T-cell (primary cell): ENCODE results near the gene USP20. TPM values are rescaled to one million over a fixed set of nuclear protein-coding genes. Genes with fewer than 3 reads are reported as not detected.

Source experiments
- ATAC-seq, 4 experiments: fragments of 200-7000 bp in 3 of 4; fragments of 150-1000 bp in 1 of 4; cut with Tn5 transposase; replicated peaks in 1 of 4; 1 replicate in 3 of 4; 2 replicates in 1 of 4; pipeline ENCODE4 v1.10.0; 2021; ENCODE audit warnings: moderate library complexity in 3 of 4, mild to moderate bottlenecking in 2 of 4, moderate number of reproducible peaks in 1 of 4
- CTCF ChIA-PET, 2 donors: fragments of 300-600 bp; sonication (Branson Sonifier 250); formaldehyde crosslinking; loops; one replicate each; lab custom pipeline; 2022; ENCODE audit warnings: antibody characterized with exemption in 2 of 2; lab: Charles Lee
- POLR2A ChIA-PET, 2 donors: fragments of 300-600 bp; sonication (Branson Sonifier 250); formaldehyde crosslinking; loops; one replicate each; lab custom pipeline; 2022; ENCODE audit warnings: antibody characterized with exemption in 2 of 2; lab: Charles Lee
- DNase-seq, 35 experiments: peaks; one replicate each; pipeline versions ENCODE4 v3.0.0 to v3.0.0-alpha.2; 2013 to 2023
- H3K27ac ChIP-seq: one replicate; pipeline ENCODE4 v1.5.1; 2013; ENCODE audit warnings: low read length
- H3K27me3 ChIP-seq, 2 experiments: replicated peaks in 1 of 2; 1 replicate in 1 of 2; 2 replicates in 1 of 2; pipeline versions ENCODE4 v1.6.1 to v1.7.0; 2013; ENCODE audit warnings: low read length in 1 of 2, mixed read lengths in 1 of 2; ENCODE audit not compliant: control insufficient read depth in 2 of 2, insufficient read depth in 2 of 2; ENCODE audit errors: extremely low read depth in 1 of 2
- H3K36me3 ChIP-seq, 2 donors: 1 replicate in 1 of 2; 2 replicates in 1 of 2; pipeline versions ENCODE4 v1.6.1 to v1.7.0; 2013; ENCODE audit warnings: low read length in 1 of 2; ENCODE audit not compliant: control insufficient read depth in 2 of 2, insufficient read depth in 1 of 2; ENCODE audit errors: extremely low read depth in 1 of 2
- H3K4me1 ChIP-seq, 2 experiments: 1 replicate in 1 of 2; 2 replicates in 1 of 2; pipeline versions ENCODE4 v1.6.1 to v1.7.0; 2013; ENCODE audit warnings: low read length in 2 of 2, mixed read lengths in 1 of 2; ENCODE audit not compliant: insufficient read depth in 2 of 2, control insufficient read depth in 1 of 2; ENCODE audit errors: extremely low read depth in 1 of 2
- H3K4me3 ChIP-seq, 2 donors: 1 replicate in 1 of 2; 2 replicates in 1 of 2; pipeline versions ENCODE4 v1.5.1 to v1.7.0; 2013; ENCODE audit warnings: mild to moderate bottlenecking in 2 of 2, low read length in 1 of 2, moderate library complexity in 1 of 2; ENCODE audit not compliant: control insufficient read depth in 1 of 2; ENCODE audit errors: extremely low read depth in 1 of 2
- H3K9me3 ChIP-seq: 2 replicates; pipeline ENCODE4 v1.7.0; 2013
- H3K27ac Mint-ChIP-seq, 2 donors: one replicate each; pipeline ENCODE4 v1.8.0; 2020 to 2021; ENCODE audit warnings: mild to moderate bottlenecking in 2 of 2, mixed read lengths in 2 of 2
- H3K27me3 Mint-ChIP-seq, 2 donors: one replicate each; pipeline ENCODE4 v1.8.0; 2021 to 2022; ENCODE audit warnings: mixed read lengths in 2 of 2
- H3K36me3 Mint-ChIP-seq: one replicate; pipeline ENCODE4 v1.8.0; 2021; ENCODE audit warnings: mixed read lengths
- H3K4me1 Mint-ChIP-seq, 3 donors: one replicate each; pipeline ENCODE4 v1.8.0; 2020 to 2022; ENCODE audit warnings: mixed read lengths in 3 of 3, mild to moderate bottlenecking in 1 of 3
- H3K4me3 Mint-ChIP-seq, 3 donors: one replicate each; pipeline ENCODE4 v1.8.0; 2020 to 2022; ENCODE audit warnings: mild to moderate bottlenecking in 3 of 3, mixed read lengths in 3 of 3, moderate library complexity in 3 of 3
- H3K9me3 Mint-ChIP-seq, 3 donors: one replicate each; pipeline ENCODE4 v1.8.0; 2020 to 2022; ENCODE audit warnings: mixed read lengths in 3 of 3
- WGBS: methylation state at CpG from one replicate; pipeline ENCODE4 v1.1.5; 2013; ENCODE audit warnings: missing lambda C conversion rate; ENCODE audit not compliant: insufficient coverage; 5-methylcytosine and 5-hydroxymethylcytosine counted together
- total RNA-seq, 35 experiments: library from RNA in 6 of 35; stranded (reverse) in 6 of 35; fragments of 120-200 nt in 1 of 35; gene quantifications; one replicate each; pipeline versions ENCODE4 v1.2.1 to v1.2.4 and lab custom pipeline; 2013 to 2026

The USP20 gene
- total RNA-seq, 5 donors from 2014 or later (not counting 1 experiment from before 2014, with no cell fraction given) = 105 to 140 (median 125) TPM

- ChIA-PET CTCF (no interaction called here), POLR2A (no interaction called here)
- H3K27me3 Mint-ChIP-seq = no peaks in the 10 kb centered on the region
- H3K4me3 ChIP-seq = no peak overlapping the region
- no peaks in the 10 kb centered on the region for H3K9me3 ChIP-seq
- peak overlapping the region; percentile 64 to 76 for H3K27ac Mint-ChIP-seq
- peaks cover 21 to 81% of the 10 kb centered on the region in 2 donors for H3K36me3 ChIP-seq
- no peaks in the 10 kb centered on the region for H3K9me3 Mint-ChIP-seq
- H3K4me1 Mint-ChIP-seq = peaks cover 43 to 60% (median 45%) of the 10 kb centered on the region in 3 donors
- H3K27me3 ChIP-seq = no peaks in the 10 kb centered on the region
- peaks cover 60% of the 10 kb centered on the region for H3K36me3 Mint-ChIP-seq
- H3K4me3 Mint-ChIP-seq = peak overlapping the region in 1 of 3 donors; percentile 62
- peaks cover 24 to 36% of the 10 kb centered on the region in 2 experiments for H3K4me1 ChIP-seq
- ATAC-seq (peak in 1 of 4 experiments; percentile 22), DNase-seq (no peak)
- whole genome bisulfite sequencing = 25% methylated on average over 2 of the region's 3 CpGs
- no peak overlapping the region for H3K27ac ChIP-seq
Measured at GRCh38 chr9:129853614-129854013, 18.4 kb downstream of the USP20 start.

- POLR2A ChIA-PET = interaction anchor here (0.7 kb wide), 2 partner anchors 10 to 56 kb away, joined by 3 to 4 read pairs; no protein-coding TSS in a partner anchor
- CTCF ChIA-PET = no interaction called here
- H3K27me3 ChIP-seq = no peaks in the 10 kb centered on the region
Measured at GRCh38 chr9:129854588-129855110, 19.4 kb downstream of the USP20 start.

GRCh38 chr9:129857207-129857606 lies 21.9 kb downstream of the USP20 start:
- Mint-ChIP-seq H3K9me3 (no peaks in the 10 kb centered on the region), H3K4me1 (peaks cover 46 to 54% (median 53%) of the 10 kb centered on the region in 3 donors), H3K36me3 (peaks cover 54% of the 10 kb centered on the region), H3K27me3 (no peaks in the 10 kb centered on the region), H3K27ac (peak overlapping the region in 1 of 2 donors; percentile 80), H3K4me3 (no peak overlapping the region)
- WGBS = 86% methylated on average over 6 of the region's 7 CpGs
- Histone ChIP-seq H3K4me1 (peaks cover 32 to 53% of the 10 kb centered on the region in 2 experiments), H3K27me3 (no peaks in the 10 kb centered on the region), H3K27ac (no peak overlapping the region), H3K9me3 (no peaks in the 10 kb centered on the region), H3K36me3 (peaks cover 20 to 83% of the 10 kb centered on the region in 2 donors), H3K4me3 (no peak overlapping the region)
- ChIA-PET CTCF (no interaction called here), POLR2A (no interaction called here)
- DNase-seq = no peak
- ATAC-seq = no peak

More at GRCh38 chr9:129854588-129855110, 19.4 kb downstream of the USP20 start:
- Mint-ChIP-seq H3K4me3 (peak overlapping the region in 1 of 3 donors; percentile 62), H3K4me1 (peaks cover 43 to 55% (median 45%) of the 10 kb centered on the region in 3 donors), H3K36me3 (peaks cover 61% of the 10 kb centered on the region), H3K27me3 (no peaks in the 10 kb centered on the region), H3K9me3 (no peaks in the 10 kb centered on the region), H3K27ac (peak overlapping the region; percentile 64 to 76)
- Histone ChIP-seq H3K9me3 (no peaks in the 10 kb centered on the region), H3K36me3 (peaks cover 25 to 87% of the 10 kb centered on the region in 2 donors), H3K4me3 (no peak overlapping the region), H3K27ac (peak overlapping the region; percentile 3), H3K4me1 (peaks cover 24 to 34% of the 10 kb centered on the region in 2 experiments)
- DNase-seq = peak in 8 of 35 experiments; percentile 15 to 55 (median 30)
- peak; percentile 70 to 82 (median 76) for ATAC-seq
- WGBS = 40% methylated on average over 2 of the region's 4 CpGs

DNA sequence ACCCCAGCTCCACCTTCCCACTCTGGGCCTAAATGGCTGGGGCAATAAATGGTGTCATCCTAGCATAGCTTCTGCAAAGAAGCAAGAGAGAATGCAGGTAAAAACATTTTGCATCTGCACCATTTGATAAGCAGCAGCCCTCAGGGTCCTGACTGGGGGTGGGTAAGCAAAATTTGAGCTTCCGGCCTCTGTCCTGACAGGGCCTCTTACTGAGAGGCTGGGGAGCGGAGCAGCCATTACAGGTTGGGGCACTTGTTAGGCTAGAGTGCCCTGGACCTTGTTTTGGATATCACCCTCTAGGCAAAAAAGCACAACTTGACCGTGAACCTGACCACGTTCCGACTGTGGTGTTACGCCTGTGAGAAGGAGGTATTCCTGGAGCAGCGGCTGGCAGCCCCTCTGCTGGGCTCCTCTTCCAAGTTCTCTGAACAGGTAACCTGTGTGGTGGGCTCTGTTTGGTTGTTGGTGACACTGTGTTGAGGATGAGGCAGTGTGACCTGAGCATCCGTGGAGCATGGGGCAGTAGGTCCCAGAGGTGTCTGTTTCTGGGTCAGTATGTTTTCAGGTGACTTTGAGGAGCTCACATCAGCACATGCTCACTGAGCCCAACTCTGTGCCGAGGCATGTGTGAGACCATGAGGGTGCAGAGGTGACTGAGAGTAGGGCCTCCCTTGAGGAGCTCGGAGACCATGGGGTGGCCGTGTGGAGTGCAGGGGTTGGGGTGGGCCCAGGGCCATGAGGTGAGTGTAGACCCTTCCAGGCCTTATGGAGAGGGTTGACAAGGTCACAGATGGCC lies 23.1 kb downstream of the USP20 start:
- no peaks in the 10 kb centered on the region for H3K9me3 Mint-ChIP-seq
- H3K36me3 Mint-ChIP-seq = peaks cover 52% of the 10 kb centered on the region
- no peak for ATAC-seq
- no peak overlapping the region for H3K4me3 ChIP-seq
- no peaks in the 10 kb centered on the region for H3K27me3 Mint-ChIP-seq
- 100% methylated on average over 10 of the region's 11 CpGs for WGBS
- H3K27ac Mint-ChIP-seq = peak overlapping the region; percentile 61 to 68
- CTCF ChIA-PET = interaction anchor here in 1 of 2 donors (1.0 kb wide), 1 partner anchor 21 kb away, joined by 3 read pairs; no protein-coding TSS in a partner anchor
- DNase-seq = no peak
- no peak overlapping the region for H3K4me3 Mint-ChIP-seq
- peaks cover 50 to 58% (median 58%) of the 10 kb centered on the region in 3 donors for H3K4me1 Mint-ChIP-seq
- H3K9me3 ChIP-seq = no peaks in the 10 kb centered on the region
- no peaks in the 10 kb centered on the region for H3K27me3 ChIP-seq
- H3K4me1 ChIP-seq = peaks cover 30 to 62% of the 10 kb centered on the region in 2 experiments
- H3K36me3 ChIP-seq = peaks cover 16 to 72% of the 10 kb centered on the region in 2 donors
- no peak overlapping the region for H3K27ac ChIP-seq
- POLR2A ChIA-PET = no interaction called here

- CTCF ChIA-PET = no interaction called here
- H3K36me3 ChIP-seq = peaks cover 16 to 57% of the 10 kb centered on the region in 2 donors
- ATAC-seq (no peak), DNase-seq (no peak)
- no peaks in the 10 kb centered on the region for H3K27me3 Mint-ChIP-seq
- H3K27ac ChIP-seq = peak overlapping the region; percentile 65
- no peaks in the 10 kb centered on the region for H3K9me3 Mint-ChIP-seq
- 61% methylated on average over 10 of the region's 11 CpGs for WGBS
- H3K4me1 ChIP-seq = peaks cover 20 to 66% of the 10 kb centered on the region in 2 experiments
- H3K4me1 Mint-ChIP-seq = peaks cover 39 to 56% (median 53%) of the 10 kb centered on the region in 3 donors
- POLR2A ChIA-PET = no interaction called here
- no peak overlapping the region for H3K4me3 ChIP-seq
- peaks cover 39% of the 10 kb centered on the region for H3K36me3 Mint-ChIP-seq
- no peak overlapping the region for H3K4me3 Mint-ChIP-seq
- no peaks in the 10 kb centered on the region for H3K9me3 ChIP-seq
- H3K27me3 ChIP-seq = no peaks in the 10 kb centered on the region
- peak overlapping the region; percentile 90 for H3K27ac Mint-ChIP-seq
Measured at GRCh38 chr9:129860653-129861446, 25.6 kb downstream of the USP20 start.

GRCh38 chr9:129861447-129861827 lies 26.2 kb downstream of the USP20 start:
- Histone ChIP-seq H3K27ac (peak overlapping the region; percentile 65), H3K9me3 (no peaks in the 10 kb centered on the region), H3K4me3 (no peak overlapping the region), H3K4me1 (peaks cover 19 to 66% of the 10 kb centered on the region in 2 experiments), H3K27me3 (no peaks in the 10 kb centered on the region), H3K36me3 (peaks cover 11 to 51% of the 10 kb centered on the region in 2 donors)
- H3K9me3 Mint-ChIP-seq = no peaks in the 10 kb centered on the region
- peaks cover 40 to 59% (median 58%) of the 10 kb centered on the region in 3 donors for H3K4me1 Mint-ChIP-seq
- ChIA-PET POLR2A (no interaction called here), CTCF (no interaction called here)
- ATAC-seq = no peak
- peak overlapping the region; percentile 90 for H3K27ac Mint-ChIP-seq
- H3K27me3 Mint-ChIP-seq = no peaks in the 10 kb centered on the region
- H3K36me3 Mint-ChIP-seq = peaks cover 39% of the 10 kb centered on the region
- 86% methylated on average over 11 of the region's 12 CpGs for WGBS
- no peak for DNase-seq
- peak overlapping the region in 1 of 3 donors; percentile 66 for H3K4me3 Mint-ChIP-seq
